B cell (primary cell): ENCODE measurements around the gene CD99L2.

ENCODE experiments used
- CTCF ChIP-seq: fragments of 200-600 bp; IDR thresholded peaks from one replicate; pipeline ENCODE4 v1.8.0; 2022; ENCODE audit warnings: antibody characterized with exemption, mild to moderate bottlenecking
- EZH2 ChIP-seq: IDR thresholded peaks from 2 replicates; pipeline ENCODE4 v1.6.1; 2012; ENCODE audit warnings: borderline replicate concordance, low read depth, mild to moderate bottlenecking, moderate library complexity, low read length; ENCODE audit not compliant: insufficient read depth, poor library complexity, severe bottlenecking

DNA sequence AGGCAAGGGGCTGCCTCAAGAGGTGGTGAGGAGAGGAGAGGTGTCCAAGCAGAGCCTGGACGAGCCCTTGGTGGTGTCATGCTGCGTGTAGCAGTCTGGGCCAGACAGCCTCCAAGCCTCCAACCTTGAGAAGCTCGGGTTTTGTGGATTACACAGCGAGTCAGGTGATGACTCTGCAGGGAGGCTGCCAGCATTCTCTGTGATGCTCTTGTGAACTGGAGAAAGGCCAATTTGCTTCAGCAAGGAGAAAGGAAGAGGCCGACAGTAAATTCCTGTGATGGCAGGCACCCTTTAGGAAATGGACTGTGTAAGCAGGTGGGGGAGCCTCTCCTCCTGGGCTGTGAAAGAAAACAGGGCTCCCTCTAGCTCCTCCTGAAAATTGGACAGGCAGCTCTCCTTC lies 36.0 kb upstream of the CD99L2 start:
- TF ChIP-seq CTCF (no peak), EZH2 (no peak)
